ENCODE measurements around the gene DHX32. TPM values are rescaled to one million over a fixed set of nuclear protein-coding genes. Genes with fewer than 3 reads are reported as not detected.

The DHX32 gene
- polyA plus RNA-seq, 1 of the 3 experiments (the other 2 are of a cell fraction), result 16.8 TPM

DNA sequence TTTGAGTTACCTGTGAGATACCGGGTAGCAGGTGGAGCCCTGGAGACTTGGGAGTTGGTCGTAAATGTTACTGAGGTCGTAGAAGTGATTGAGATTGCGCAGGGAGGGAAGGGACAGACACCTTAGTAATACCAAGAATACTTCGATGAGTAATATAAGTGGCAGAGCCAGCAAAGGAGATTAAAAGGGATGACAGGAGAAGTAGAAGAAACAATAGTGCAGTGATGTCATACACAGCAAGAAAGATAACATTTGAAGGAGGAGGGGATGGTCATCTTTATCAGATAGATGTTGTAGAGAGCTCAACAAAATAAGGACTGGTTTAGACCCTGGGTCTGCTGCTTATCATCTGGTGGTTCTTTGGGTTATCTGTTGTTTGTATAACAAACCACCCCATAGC lies 52.8 kb downstream of the DHX32 start (continued):
- TF ChIP-seq GABPA (IDR thresholded peaks at IDR 0.05; ENCODE audit: low read depth) (no peak), FOXJ3 (CRISPR knock-in tag; IDR thresholded peaks at IDR 0.05) (no peak), FOSL2 (IDR thresholded peaks at IDR 0.05; ENCODE audit: borderline replicate concordance, low read depth) (no peak), RCOR1 (IDR thresholded peaks at IDR 0.05; ENCODE audit: low read length) (no peak), ELF1 (IDR thresholded peaks at IDR 0.05) (no peak)

DNA sequence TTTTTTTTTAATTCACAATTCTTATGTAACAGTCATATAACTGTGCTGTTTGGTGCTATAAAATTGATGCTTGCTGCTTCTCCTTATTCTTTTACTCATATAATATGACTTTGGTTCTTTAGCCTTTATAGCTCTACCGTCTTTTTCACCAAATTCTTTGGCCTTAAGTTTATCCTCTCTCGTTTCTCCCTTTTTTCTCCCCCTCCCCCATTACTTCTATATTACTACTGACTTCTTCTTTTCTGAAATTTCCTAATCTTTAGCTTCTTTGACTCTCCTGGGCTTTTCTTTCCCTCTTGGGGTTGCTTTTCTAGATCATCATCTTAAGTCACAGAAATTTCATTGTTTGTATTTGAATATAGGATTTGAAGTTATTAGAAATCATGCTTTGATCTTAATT lies 54.0 kb downstream of the DHX32 start:
- 94% methylated on average over 2 of the region's 2 CpGs for WGBS (ENCODE audit: low lambda C conversion rate)
- Histone ChIP-seq H3K9me2 (no peaks in the 10 kb centered on the region), H3K79me2 (ENCODE audit: insufficient read depth) (peaks cover 58% of the 10 kb centered on the region), H3K9me3 (no peaks in the 10 kb centered on the region), H3K27ac (ENCODE audit: low read depth in 2 of 2, low read length in 1 of 2) (no peak overlapping the region), H4K20me1 (ENCODE audit: insufficient read depth) (no peaks in the 10 kb centered on the region; the same call in 1 of the 2 replicates), H3K4me1 (ENCODE audit: control insufficient read depth in 1 of 2, insufficient read depth in 2 of 2, low read depth in 1 of 2, low read length in 1 of 2) (peaks cover 5 to 13% of the 10 kb centered on the region in 2 experiments; a peak in 3 of 4 replicates), H3K4me2 (no peak overlapping the region), H3K27me3 (ENCODE audit: insufficient read depth) (no peaks in the 10 kb centered on the region), H3K36me3 (replicated peaks in 1 of 2; ENCODE audit: control insufficient read depth in 1 of 2, insufficient read depth in 2 of 2, low read length in 1 of 2) (peaks cover 52 to 61% of the 10 kb centered on the region in 2 experiments), H3K9ac (no peak overlapping the region), H3F3A (replicated peaks; ENCODE audit: insufficient read depth) (peaks cover 5% of the 10 kb centered on the region), H2AFZ (ENCODE audit: low read depth) (no peak overlapping the region), H3K4me3 (ENCODE audit: low read depth in 2 of 2, low read length in 1 of 2) (no peak overlapping the region)
- DNase-seq, result no peak
- no peak for TF ChIP-seq NRF1 (IDR thresholded peaks at IDR 0.05; ENCODE audit: low read depth, low read length)
- no peak for TF ChIP-seq FOSL2 (IDR thresholded peaks at IDR 0.05; ENCODE audit: borderline replicate concordance, low read depth)
- no peak for TF ChIP-seq NFIC (IDR thresholded peaks at IDR 0.05; ENCODE audit: borderline replicate concordance)
- no peak for TF ChIP-seq CHD2 (IDR thresholded peaks at IDR 0.05; ENCODE audit: low read length, partially characterized antibody)
- no peak for TF ChIP-seq FOXM1 (IDR thresholded peaks at IDR 0.05; ENCODE audit: low read depth)
- TF ChIP-seq TEAD4 (IDR thresholded peaks at IDR 0.05; ENCODE audit: borderline replicate concordance, insufficient read depth), result no peak
- TF ChIP-seq GABPA (IDR thresholded peaks at IDR 0.05; ENCODE audit: low read depth), result no peak
- no peak for TF ChIP-seq ELF1 (IDR thresholded peaks at IDR 0.05)
- no peak for TF ChIP-seq RXRA (IDR thresholded peaks at IDR 0.05; ENCODE audit: borderline replicate concordance, low read depth)
- TF ChIP-seq, protein P1, sequence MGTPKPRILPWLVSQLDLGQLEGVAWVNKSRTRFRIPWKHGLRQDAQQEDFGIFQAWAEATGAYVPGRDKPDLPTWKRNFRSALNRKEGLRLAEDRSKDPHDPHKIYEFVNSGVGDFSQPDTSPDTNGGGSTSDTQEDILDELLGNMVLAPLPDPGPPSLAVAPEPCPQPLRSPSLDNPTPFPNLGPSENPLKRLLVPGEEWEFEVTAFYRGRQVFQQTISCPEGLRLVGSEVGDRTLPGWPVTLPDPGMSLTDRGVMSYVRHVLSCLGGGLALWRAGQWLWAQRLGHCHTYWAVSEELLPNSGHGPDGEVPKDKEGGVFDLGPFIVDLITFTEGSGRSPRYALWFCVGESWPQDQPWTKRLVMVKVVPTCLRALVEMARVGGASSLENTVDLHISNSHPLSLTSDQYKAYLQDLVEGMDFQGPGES (IDR thresholded peaks at IDR 0.05; ENCODE audit: low read depth, low read length), result no peak
- TF ChIP-seq, protein P2, sequence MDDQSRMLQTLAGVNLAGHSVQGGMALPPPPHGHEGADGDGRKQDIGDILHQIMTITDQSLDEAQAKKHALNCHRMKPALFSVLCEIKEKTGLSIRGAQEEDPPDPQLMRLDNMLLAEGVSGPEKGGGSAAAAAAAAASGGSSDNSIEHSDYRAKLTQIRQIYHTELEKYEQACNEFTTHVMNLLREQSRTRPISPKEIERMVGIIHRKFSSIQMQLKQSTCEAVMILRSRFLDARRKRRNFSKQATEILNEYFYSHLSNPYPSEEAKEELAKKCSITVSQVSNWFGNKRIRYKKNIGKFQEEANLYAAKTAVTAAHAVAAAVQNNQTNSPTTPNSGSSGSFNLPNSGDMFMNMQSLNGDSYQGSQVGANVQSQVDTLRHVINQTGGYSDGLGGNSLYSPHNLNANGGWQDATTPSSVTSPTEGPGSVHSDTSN (IDR thresholded peaks at IDR 0.05), result no peak
- no peak for TF ChIP-seq TAF1 (IDR thresholded peaks at IDR 0.05; ENCODE audit: borderline replicate concordance, low read depth, low read length)
- TF ChIP-seq, protein P3, sequence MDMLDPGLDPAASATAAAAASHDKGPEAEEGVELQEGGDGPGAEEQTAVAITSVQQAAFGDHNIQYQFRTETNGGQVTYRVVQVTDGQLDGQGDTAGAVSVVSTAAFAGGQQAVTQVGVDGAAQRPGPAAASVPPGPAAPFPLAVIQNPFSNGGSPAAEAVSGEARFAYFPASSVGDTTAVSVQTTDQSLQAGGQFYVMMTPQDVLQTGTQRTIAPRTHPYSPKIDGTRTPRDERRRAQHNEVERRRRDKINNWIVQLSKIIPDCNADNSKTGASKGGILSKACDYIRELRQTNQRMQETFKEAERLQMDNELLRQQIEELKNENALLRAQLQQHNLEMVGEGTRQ (IDR thresholded peaks at IDR 0.05; ENCODE audit: borderline replicate concordance, low read depth, low read length), result no peak
- TF ChIP-seq, protein P4, sequence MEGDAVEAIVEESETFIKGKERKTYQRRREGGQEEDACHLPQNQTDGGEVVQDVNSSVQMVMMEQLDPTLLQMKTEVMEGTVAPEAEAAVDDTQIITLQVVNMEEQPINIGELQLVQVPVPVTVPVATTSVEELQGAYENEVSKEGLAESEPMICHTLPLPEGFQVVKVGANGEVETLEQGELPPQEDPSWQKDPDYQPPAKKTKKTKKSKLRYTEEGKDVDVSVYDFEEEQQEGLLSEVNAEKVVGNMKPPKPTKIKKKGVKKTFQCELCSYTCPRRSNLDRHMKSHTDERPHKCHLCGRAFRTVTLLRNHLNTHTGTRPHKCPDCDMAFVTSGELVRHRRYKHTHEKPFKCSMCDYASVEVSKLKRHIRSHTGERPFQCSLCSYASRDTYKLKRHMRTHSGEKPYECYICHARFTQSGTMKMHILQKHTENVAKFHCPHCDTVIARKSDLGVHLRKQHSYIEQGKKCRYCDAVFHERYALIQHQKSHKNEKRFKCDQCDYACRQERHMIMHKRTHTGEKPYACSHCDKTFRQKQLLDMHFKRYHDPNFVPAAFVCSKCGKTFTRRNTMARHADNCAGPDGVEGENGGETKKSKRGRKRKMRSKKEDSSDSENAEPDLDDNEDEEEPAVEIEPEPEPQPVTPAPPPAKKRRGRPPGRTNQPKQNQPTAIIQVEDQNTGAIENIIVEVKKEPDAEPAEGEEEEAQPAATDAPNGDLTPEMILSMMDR (IDR thresholded peaks at IDR 0.05), result no peak
- TF ChIP-seq, protein P5, sequence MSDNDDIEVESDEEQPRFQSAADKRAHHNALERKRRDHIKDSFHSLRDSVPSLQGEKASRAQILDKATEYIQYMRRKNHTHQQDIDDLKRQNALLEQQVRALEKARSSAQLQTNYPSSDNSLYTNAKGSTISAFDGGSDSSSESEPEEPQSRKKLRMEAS (IDR thresholded peaks at IDR 0.05; ENCODE audit: low read depth), result no peak
- TF ChIP-seq EZH2phosphoT487 (IDR thresholded peaks at IDR 0.05; ENCODE audit: borderline replicate concordance, low read depth), result no peak
- ChIA-PET CTCF (interaction anchor here (0.6 to 0.9 kb wide), 2 partner anchors 44 to 359 kb away, joined by 3 to 4 read pairs; no protein-coding TSS in a partner anchor), POLR2A (no interaction called here)
